HCT116 (cell line): Measurements from ENCODE around the gene CUBN.

ENCODE experiments used
- CBX3 ChIP-seq: IDR thresholded peaks from 2 replicates; pipeline ENCODE4 v1.6.1; 2012; ENCODE audit warnings: low read depth
- CTCF ChIP-seq, 3 experiments: fragments of 200-600 bp in 1 of 3; sonication (generic) in 1 of 3; IDR thresholded peaks in 2 of 3; conservative IDR thresholded peaks in 1 of 3; 2 replicates each; pipeline ENCODE4 v1.5.1; 2012 to 2017; ENCODE audit warnings: low read depth in 2 of 3, low read length in 2 of 3, antibody characterized with exemption in 1 of 3, borderline replicate concordance in 1 of 3, control low read depth in 1 of 3, mild to moderate bottlenecking in 1 of 3, mixed read lengths in 1 of 3, mixed run types in 1 of 3, moderate library complexity in 1 of 3; ENCODE audit not compliant: insufficient read depth in 1 of 3
- EZH2 ChIP-seq: fragments of 200-600 bp; sonication (generic); IDR thresholded peaks from 2 replicates; pipeline ENCODE4 v1.6.1; 2017; ENCODE audit warnings: antibody characterized with exemption, mixed run types
- EZH2phosphoT487 ChIP-seq: fragments of 200-600 bp; IDR thresholded peaks from 2 replicates; pipeline ENCODE4 v1.6.1; 2018; ENCODE audit warnings: antibody characterized with exemption, borderline replicate concordance
- POLR2A ChIP-seq: IDR thresholded peaks from 2 replicates; pipeline ENCODE4 v1.7.0; 2011; ENCODE audit warnings: borderline replicate concordance; ENCODE audit not compliant: insufficient read depth, insufficient read length; ENCODE audit errors: extremely low read depth
- REST ChIP-seq: IDR thresholded peaks from 2 replicates; pipeline ENCODE4 v1.6.1; 2012; ENCODE audit warnings: low read depth
- SIN3A ChIP-seq: IDR thresholded peaks from 2 replicates; pipeline ENCODE4 v1.6.1; 2012; ENCODE audit warnings: low read depth
- SRF ChIP-seq: IDR thresholded peaks from 2 replicates; pipeline ENCODE4 v1.6.1; 2012; ENCODE audit warnings: low read depth
- TCF7L2 ChIP-seq: IDR thresholded peaks from 2 replicates; pipeline ENCODE4 v1.7.0; 2011; ENCODE audit warnings: borderline replicate concordance, inconsistent platforms; ENCODE audit not compliant: insufficient read depth, insufficient read length; ENCODE audit errors: extremely low read depth
- ZBTB33 ChIP-seq: IDR thresholded peaks from 2 replicates; pipeline ENCODE4 v1.6.1; 2011; ENCODE audit warnings: mild to moderate bottlenecking, low read length, moderate library complexity; ENCODE audit not compliant: insufficient replicate concordance; ENCODE audit errors: extremely low read depth

- TF ChIP-seq TCF7L2 (no peak), POLR2A (no peak), REST (no peak), ZBTB33 (no peak), CTCF (IDR thresholded peaks at IDR 0.05 in 2 of 3, conservative IDR thresholded peaks at IDR 0.05 in 1 of 3; ENCODE audit: borderline replicate concordance in 1 of 3, insufficient read depth in 1 of 3, low read depth in 2 of 3, low read length in 2 of 3) (no peak), SRF (no peak), EZH2 (no peak), SIN3A (no peak), CBX3 (no peak), EZH2phosphoT487 (no peak)
Observed at GRCh38 chr10:16993186-16993585, 136.4 kb downstream of the CUBN start.
